ENCODE measurements around the gene PRKAR2B. TPM values are rescaled to one million over a fixed set of nuclear protein-coding genes. Genes with fewer than 3 reads are reported as not detected.

The PRKAR2B gene
- total RNA-seq, 4 donors from 2014 or later = 33.1 to 54.6 (median 51.5) TPM

GRCh38 chr7:107157091-107157490 is 112.6 kb downstream of the PRKAR2B start:
- DNase-seq (ENCODE audit: low spot score in 2 of 2) = no peak
- H3K27me3 ChIP-seq = no peaks in the 10 kb centered on the region
- no peaks in the 10 kb centered on the region for H3K36me3 ChIP-seq
- TF ChIP-seq CTCF (IDR thresholded peaks at IDR 0.05) (no peak), EP300 (IDR thresholded peaks at IDR 0.05) (no peak), POLR2A (IDR thresholded peaks at IDR 0.05) (no peak)
- H3K9me3 ChIP-seq = no peaks in the 10 kb centered on the region
- no peak overlapping the region for H3K27ac ChIP-seq
- no peak overlapping the region for H3K4me3 ChIP-seq
- 90 to 95% methylated on average over 7 of the region's 7 CpGs for WGBS, 2 donors
- no peaks in the 10 kb centered on the region for H3K4me1 ChIP-seq

GRCh38 chr7:107158028-107158427 is 113.5 kb downstream of the PRKAR2B start:
- no peak for TF ChIP-seq EP300 (IDR thresholded peaks at IDR 0.05)
- no peak for TF ChIP-seq CTCF (IDR thresholded peaks at IDR 0.05)
- no peak for TF ChIP-seq POLR2A (IDR thresholded peaks at IDR 0.05)
- WGBS, 2 donors = 89% methylated on average over 2 of the region's 2 CpGs
- no peak for DNase-seq (ENCODE audit: low spot score in 2 of 2)

GRCh38 chr7:107160389-107160788 is 115.9 kb downstream of the PRKAR2B start:
- 75 to 82% methylated on average over 2 of the region's 2 CpGs for WGBS, 2 donors
- no peaks in the 10 kb centered on the region for H3K4me1 ChIP-seq
- DNase-seq (ENCODE audit: low spot score in 2 of 2) = no peak
- H3K4me3 ChIP-seq = no peak overlapping the region
- no peaks in the 10 kb centered on the region for H3K36me3 ChIP-seq
- no peaks in the 10 kb centered on the region for H3K27me3 ChIP-seq
- H3K27ac ChIP-seq = no peak overlapping the region
- H3K9me3 ChIP-seq = no peaks in the 10 kb centered on the region
- TF ChIP-seq POLR2A (IDR thresholded peaks at IDR 0.05) (no peak), EP300 (IDR thresholded peaks at IDR 0.05) (no peak), CTCF (IDR thresholded peaks at IDR 0.05) (no peak)

More at GRCh38 chr7:107158028-107158427, 113.5 kb downstream of the PRKAR2B start:
- Histone ChIP-seq H3K4me1 (no peaks in the 10 kb centered on the region), H3K4me3 (no peak overlapping the region), H3K9me3 (no peaks in the 10 kb centered on the region), H3K27me3 (no peaks in the 10 kb centered on the region), H3K36me3 (no peaks in the 10 kb centered on the region), H3K27ac (no peak overlapping the region)

- no peak for TF ChIP-seq CTCF (IDR thresholded peaks at IDR 0.05)
- TF ChIP-seq POLR2A (IDR thresholded peaks at IDR 0.05) = no peak
- no peak for TF ChIP-seq EP300 (IDR thresholded peaks at IDR 0.05)
- no peaks in the 10 kb centered on the region for H3K27me3 ChIP-seq
- no peaks in the 10 kb centered on the region for H3K36me3 ChIP-seq
- 61 to 63% methylated on average over 3 of the region's 3 CpGs for WGBS, 2 donors
- no peak overlapping the region for H3K4me3 ChIP-seq
- H3K27ac ChIP-seq = no peak overlapping the region
- no peaks in the 10 kb centered on the region for H3K4me1 ChIP-seq
- no peak for DNase-seq (ENCODE audit: low spot score in 2 of 2)
- H3K9me3 ChIP-seq = no peaks in the 10 kb centered on the region
Measured at GRCh38 chr7:107161415-107161814, 116.9 kb downstream of the PRKAR2B start.

- no peak overlapping the region for H3K4me3 ChIP-seq
- H3K27me3 ChIP-seq = no peaks in the 10 kb centered on the region
- no peak for TF ChIP-seq POLR2A (IDR thresholded peaks at IDR 0.05)
- TF ChIP-seq EP300 (IDR thresholded peaks at IDR 0.05) = no peak
- TF ChIP-seq CTCF (IDR thresholded peaks at IDR 0.05) = no peak
- WGBS, 2 donors = 67 to 74% methylated on average over 5 of the region's 5 CpGs
- no peak overlapping the region for H3K27ac ChIP-seq
- no peaks in the 10 kb centered on the region for H3K36me3 ChIP-seq
- no peaks in the 10 kb centered on the region for H3K9me3 ChIP-seq
- no peak for DNase-seq (ENCODE audit: low spot score in 2 of 2)
- H3K4me1 ChIP-seq = peaks cover 0 to 6% (median 0%) of the 10 kb centered on the region in 4 donors
Measured at GRCh38 chr7:107162475-107162874, 118.0 kb downstream of the PRKAR2B start.

Measured in tibial nerve (tissue), 4 donors.